ENCODE measurements around the gene ITGB4. TPM values are rescaled to one million over a fixed set of nuclear protein-coding genes. Genes with fewer than 3 reads are reported as not detected.

Gene ITGB4
- total RNA-seq, 4 donors from 2014 or later: 3.6 to 20.2 (median 6.3) TPM

DNA sequence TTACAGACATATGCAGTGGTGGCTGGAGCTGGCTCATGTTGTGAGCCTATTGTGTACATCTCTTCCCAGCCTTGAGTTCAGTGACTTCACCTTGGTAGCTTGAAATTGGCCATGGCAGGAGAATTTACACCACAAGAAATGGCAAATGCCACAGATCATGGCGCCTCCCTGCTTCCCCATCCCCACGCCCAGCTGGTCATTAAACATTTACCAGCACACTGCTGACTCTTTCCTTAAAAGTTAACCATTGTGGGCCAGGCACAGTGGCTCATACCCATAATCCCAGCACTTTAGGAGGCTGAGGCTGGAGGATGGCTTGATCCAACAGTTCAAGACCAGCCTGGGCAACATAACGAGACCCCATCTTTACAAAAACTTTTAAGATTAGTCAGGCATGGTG, 22.6 kb upstream of the ITGB4 start:
- in situ Hi-C loops (cut with MboI; ENCODE audit: low sequenced_read_pairs in 4 of 4): no loop called here
- Histone ChIP-seq H3K9me3 (no peaks in the 10 kb centered on the region), H3K36me3 (peaks cover 0 to 34% of the 10 kb centered on the region in 2 donors), H3K4me1 (peaks cover 68 to 73% of the 10 kb centered on the region in 2 donors), H3K4me3 (no peak overlapping the region), H3K27me3 (no peaks in the 10 kb centered on the region), H3K27ac (peak overlapping the region; percentile 91 to 95 (median 93))
- no peak for TF ChIP-seq POLR2A (IDR thresholded peaks at IDR 0.05)
- TF ChIP-seq, protein P1, sequence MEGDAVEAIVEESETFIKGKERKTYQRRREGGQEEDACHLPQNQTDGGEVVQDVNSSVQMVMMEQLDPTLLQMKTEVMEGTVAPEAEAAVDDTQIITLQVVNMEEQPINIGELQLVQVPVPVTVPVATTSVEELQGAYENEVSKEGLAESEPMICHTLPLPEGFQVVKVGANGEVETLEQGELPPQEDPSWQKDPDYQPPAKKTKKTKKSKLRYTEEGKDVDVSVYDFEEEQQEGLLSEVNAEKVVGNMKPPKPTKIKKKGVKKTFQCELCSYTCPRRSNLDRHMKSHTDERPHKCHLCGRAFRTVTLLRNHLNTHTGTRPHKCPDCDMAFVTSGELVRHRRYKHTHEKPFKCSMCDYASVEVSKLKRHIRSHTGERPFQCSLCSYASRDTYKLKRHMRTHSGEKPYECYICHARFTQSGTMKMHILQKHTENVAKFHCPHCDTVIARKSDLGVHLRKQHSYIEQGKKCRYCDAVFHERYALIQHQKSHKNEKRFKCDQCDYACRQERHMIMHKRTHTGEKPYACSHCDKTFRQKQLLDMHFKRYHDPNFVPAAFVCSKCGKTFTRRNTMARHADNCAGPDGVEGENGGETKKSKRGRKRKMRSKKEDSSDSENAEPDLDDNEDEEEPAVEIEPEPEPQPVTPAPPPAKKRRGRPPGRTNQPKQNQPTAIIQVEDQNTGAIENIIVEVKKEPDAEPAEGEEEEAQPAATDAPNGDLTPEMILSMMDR (IDR thresholded peaks at IDR 0.05 in 4 of 5, conservative IDR thresholded peaks at IDR 0.05 in 1 of 5): no peak
- ATAC-seq: no peak
- DNase-seq: no peak
- intact Hi-C loops (cut with DNase I; ENCODE audit: low total_unique reads): loop anchor here (10.0 kb wide), 1 partner anchor 64 kb away; the partner anchor contains the start of gene SMIM5

DNA sequence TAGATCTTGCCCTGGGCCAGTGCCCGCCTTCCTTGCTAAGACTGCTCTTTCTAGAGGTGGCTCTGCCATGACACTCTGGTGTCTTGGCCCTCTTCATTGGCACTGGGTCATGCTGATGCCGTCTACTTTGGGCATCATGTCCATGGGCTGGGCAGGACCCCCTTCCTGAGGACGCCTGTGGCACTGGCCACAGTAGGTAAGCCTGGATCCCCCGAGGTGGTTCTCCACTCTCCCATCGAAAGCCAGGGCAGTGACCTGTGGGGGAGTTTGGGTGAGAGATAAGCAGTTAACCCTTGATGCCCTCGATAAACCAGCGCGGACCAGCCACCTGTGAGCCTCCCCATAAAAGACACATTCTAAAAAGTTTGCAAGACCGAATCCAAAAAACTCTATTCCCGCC, 20.0 kb upstream of the ITGB4 start:
- H3K36me3 ChIP-seq: peaks cover 0 to 60% of the 10 kb centered on the region in 2 donors
- ATAC-seq: no peak
- no peak overlapping the region for H3K4me3 ChIP-seq
- peaks cover 45 to 48% of the 10 kb centered on the region in 2 donors for H3K4me1 ChIP-seq
- H3K27ac ChIP-seq: peak overlapping the region; percentile 91 to 95 (median 93)
- no peak for DNase-seq
- H3K27me3 ChIP-seq: no peaks in the 10 kb centered on the region
- no peaks in the 10 kb centered on the region for H3K9me3 ChIP-seq
- in situ Hi-C loops (cut with MboI; ENCODE audit: low sequenced_read_pairs in 4 of 4): no loop called here
- intact Hi-C loops (cut with DNase I; ENCODE audit: low total_unique reads): no loop called here
- no peak for TF ChIP-seq POLR2A (IDR thresholded peaks at IDR 0.05)
- TF ChIP-seq, protein P1 (IDR thresholded peaks at IDR 0.05 in 4 of 5, conservative IDR thresholded peaks at IDR 0.05 in 1 of 5): no peak

DNA sequence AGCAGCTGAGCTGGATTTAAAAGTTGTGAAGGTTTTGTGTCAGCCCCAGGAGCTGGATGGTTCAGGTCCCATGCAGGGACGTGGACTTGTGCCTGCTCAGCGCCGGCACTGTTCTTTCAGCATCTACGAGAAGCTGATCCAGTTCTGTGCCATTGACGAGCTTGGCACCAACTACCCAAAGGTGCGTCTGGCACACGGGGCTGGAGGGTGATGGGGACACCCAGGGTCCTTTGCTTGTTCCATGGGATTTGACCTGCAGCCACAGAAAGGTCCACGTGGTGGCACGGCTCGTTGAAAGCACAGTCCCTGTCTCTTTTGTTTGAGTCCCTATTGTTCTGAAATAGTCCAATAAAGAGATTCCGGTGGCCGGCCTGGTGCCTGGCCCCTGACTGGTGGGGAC, 18.1 kb upstream of the ITGB4 start:
- DNase-seq (no peak), ATAC-seq (no peak)
- TF ChIP-seq POLR2A (IDR thresholded peaks at IDR 0.05): no peak
- TF ChIP-seq, protein P1 (IDR thresholded peaks at IDR 0.05 in 4 of 5, conservative IDR thresholded peaks at IDR 0.05 in 1 of 5): no peak
- intact Hi-C loops (cut with DNase I; ENCODE audit: low total_unique reads) (no loop called here), in situ Hi-C loops (cut with MboI; ENCODE audit: low sequenced_read_pairs in 4 of 4) (no loop called here)
- H3K9me3 ChIP-seq: no peaks in the 10 kb centered on the region
- peaks cover 26 to 29% of the 10 kb centered on the region in 2 donors for H3K4me1 ChIP-seq
- peaks cover 0 to 79% of the 10 kb centered on the region in 2 donors for H3K36me3 ChIP-seq
- no peak overlapping the region for H3K4me3 ChIP-seq
- H3K27ac ChIP-seq: no peak overlapping the region
- no peaks in the 10 kb centered on the region for H3K27me3 ChIP-seq

DNA sequence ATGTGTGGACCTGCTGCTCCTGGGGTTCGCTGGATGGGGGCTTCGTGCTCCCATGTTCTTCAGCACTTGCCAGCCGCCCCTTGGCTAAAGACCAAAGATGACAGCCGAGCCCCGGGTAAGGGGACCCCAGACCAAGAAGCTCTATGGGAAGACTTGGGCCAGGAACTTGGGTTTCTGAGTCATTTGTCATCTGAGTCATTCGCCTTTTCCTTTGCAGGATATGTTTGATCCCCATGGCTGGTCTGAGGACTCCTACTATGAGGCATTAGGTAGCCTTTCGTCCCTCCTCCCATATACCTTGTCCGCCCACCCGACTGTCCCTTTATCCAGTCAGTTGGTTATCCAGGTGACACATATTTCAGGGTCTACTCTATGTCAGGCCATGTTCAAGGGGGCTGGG, 17.7 kb upstream of the ITGB4 start:
- TF ChIP-seq POLR2A (IDR thresholded peaks at IDR 0.05): no peak
- H3K36me3 ChIP-seq: peaks cover 0 to 83% of the 10 kb centered on the region in 2 donors
- DNase-seq (no peak), ATAC-seq (no peak)
- H3K27ac ChIP-seq: no peak overlapping the region
- H3K4me3 ChIP-seq: no peak overlapping the region
- H3K4me1 ChIP-seq: peaks cover 24 to 27% of the 10 kb centered on the region in 2 donors
- H3K27me3 ChIP-seq: no peaks in the 10 kb centered on the region
- intact Hi-C loops (cut with DNase I; ENCODE audit: low total_unique reads) (no loop called here), in situ Hi-C loops (cut with MboI; ENCODE audit: low sequenced_read_pairs in 4 of 4) (no loop called here)
- H3K9me3 ChIP-seq: no peaks in the 10 kb centered on the region

DNA sequence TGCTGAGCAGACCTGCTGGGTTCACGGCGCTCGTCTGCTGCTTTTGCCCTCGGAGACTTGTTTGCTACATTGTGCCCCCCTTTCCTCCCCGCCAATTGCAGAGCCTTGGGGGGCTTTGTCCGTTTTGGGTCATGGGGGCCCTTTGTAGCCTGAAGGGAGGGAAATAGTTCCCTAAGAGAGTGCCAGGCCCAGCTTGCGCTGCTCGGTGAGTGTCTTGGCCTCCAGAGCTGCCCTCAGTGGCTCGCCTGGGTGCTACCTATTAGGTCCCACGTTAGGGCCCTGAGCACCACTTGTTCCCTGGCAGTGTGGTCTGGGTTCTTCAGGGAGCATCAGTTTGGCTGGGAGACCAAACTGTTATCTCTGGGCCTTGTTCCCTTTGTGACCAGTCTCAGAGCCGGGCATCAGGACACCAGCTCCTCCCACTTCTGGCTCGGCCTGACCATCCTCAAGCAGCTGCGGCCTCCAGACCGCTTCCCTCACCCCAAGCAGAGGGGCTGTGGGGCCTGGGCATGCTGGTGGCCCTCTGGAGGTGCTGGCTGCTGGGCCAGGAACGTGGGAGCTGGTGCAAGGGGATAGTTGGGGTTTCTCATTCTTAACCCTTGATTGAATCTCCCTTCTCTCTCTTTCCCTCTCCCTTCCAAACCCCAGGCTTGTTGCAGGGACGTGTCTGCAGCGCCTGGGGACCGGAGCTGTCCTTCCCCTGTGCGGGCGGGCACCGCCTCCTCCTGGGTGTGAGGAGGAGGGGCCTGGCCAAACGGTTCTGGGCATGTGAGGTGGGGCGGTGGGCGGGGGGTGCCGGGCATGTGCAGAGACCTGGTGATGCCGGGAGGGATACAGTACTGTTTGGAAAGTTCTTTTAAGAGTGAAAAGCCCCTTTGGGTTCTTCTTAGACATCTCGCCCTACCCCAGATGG, 16.0 kb upstream of the ITGB4 start:
- Histone ChIP-seq H3K27me3 (no peaks in the 10 kb centered on the region), H3K9me3 (no peaks in the 10 kb centered on the region), H3K4me3 (no peak overlapping the region), H3K27ac (no peak overlapping the region), H3K36me3 (peaks cover 0 to 83% of the 10 kb centered on the region in 2 donors), H3K4me1 (peaks cover 12 to 13% of the 10 kb centered on the region in 2 donors)
- intact Hi-C loops (cut with DNase I; ENCODE audit: low total_unique reads) (no loop called here), in situ Hi-C loops (cut with MboI; ENCODE audit: low sequenced_read_pairs in 4 of 4) (no loop called here)
- DNase-seq: no peak
- ATAC-seq: no peak
- no peak for TF ChIP-seq POLR2A (IDR thresholded peaks at IDR 0.05)
- TF ChIP-seq, protein P1 (IDR thresholded peaks at IDR 0.05 in 4 of 5, conservative IDR thresholded peaks at IDR 0.05 in 1 of 5): no peak

All from gastrocnemius medialis (tissue), 4 donors.